Renal pelvis (tissue), 4 donors: ENCODE measurements around the gene C16orf86. TPM values are rescaled to one million over a fixed set of nuclear protein-coding genes. Genes with fewer than 3 reads are reported as not detected.

Source experiments
- DNase-seq: peaks from one replicate; pipeline ENCODE4 v3.0.0-alpha.2; 2013
- polyA plus RNA-seq, 3 donors: library from polyadenylated mRNA; unstranded; fragments of 120-200 nt; gene quantifications; one replicate each; pipeline ENCODE4 v1.2.1, GENCODE V29; 2013; ENCODE audit not compliant: insufficient read length in 3 of 3

C16orf86 gene
- polyA plus RNA-seq, 3 donors, result 4.2 to 5.0 (median 4.8) TPM

- DNase-seq, result no peak
Measured at GRCh38 chr16:67664871-67665270, 1.7 kb upstream of the C16orf86 start.

GRCh38 chr16:67665598-67665997 is 1.0 kb upstream of the C16orf86 start:
- DNase-seq, result no peak

GRCh38 chr16:67666032-67666551 is 522 bp upstream of the C16orf86 start:
- DNase-seq, result no peak

GRCh38 chr16:67667453-67667816 is 821 bp downstream of the C16orf86 start:
- DNase-seq, result no peak

- DNase-seq, result peak; percentile 90
Measured at GRCh38 chr16:67667817-67668494, 1.3 kb downstream of the C16orf86 start.

- no peak for DNase-seq
Measured at GRCh38 chr16:67668495-67669157, 2.0 kb downstream of the C16orf86 start.

GRCh38 chr16:67669499-67670101 is 3.0 kb downstream of the C16orf86 start:
- no peak for DNase-seq

- no peak for DNase-seq
Measured at GRCh38 chr16:67672306-67672705, 5.7 kb downstream of the C16orf86 start.

- DNase-seq, result no peak
Measured at GRCh38 chr16:67672739-67673662, 6.4 kb downstream of the C16orf86 start.

- DNase-seq, result no peak
Measured at GRCh38 chr16:67673712-67674580, 7.3 kb downstream of the C16orf86 start.

- DNase-seq, result no peak
Measured at GRCh38 chr16:67674851-67675578, 8.4 kb downstream of the C16orf86 start.

- no peak for DNase-seq
Measured at GRCh38 chr16:67675579-67675935, 8.9 kb downstream of the C16orf86 start.

GRCh38 chr16:67675999-67676398 is 9.4 kb downstream of the C16orf86 start:
- DNase-seq, result no peak

GRCh38 chr16:67676516-67676915 is 9.9 kb downstream of the C16orf86 start:
- no peak for DNase-seq

GRCh38 chr16:67676939-67677338 is 10.3 kb downstream of the C16orf86 start:
- no peak for DNase-seq

- no peak for DNase-seq
Measured at GRCh38 chr16:67677712-67678111, 11.1 kb downstream of the C16orf86 start.

GRCh38 chr16:67678354-67679023 is 11.9 kb downstream of the C16orf86 start:
- DNase-seq, result no peak

GRCh38 chr16:67679935-67680897 is 13.6 kb downstream of the C16orf86 start:
- no peak for DNase-seq

- DNase-seq, result no peak
Measured at GRCh38 chr16:67683767-67684166, 17.2 kb downstream of the C16orf86 start.
